ENCODE results near the gene CCDC40.
A peak's percentile ranks its signal among the peaks of the same experiment; 100 is the strongest.
"Not testable (repeated sequence)": the region's sequence is repeated elsewhere in the genome, so short reads cannot be mapped to it uniquely, and the experiment has no call there.

Gene CCDC40

GRCh38 chr17:80083136-80083661 lies 46.8 kb downstream of the CCDC40 start:
- Histone ChIP-seq H3K4me2 (peak overlapping the region in 9 of 11 experiments; percentile 1 to 70 (median 36); a peak in 11 of 22 replicates), H3K27me3 (0 out of 22 replicates have a peak, but pooled peaks cover 0 to 5% (median 0%) of the 10 kb centered on the region in 11 experiments)
- no peak for TF ChIP-seq Cebpa-rat (IDR thresholded peaks at IDR 0.05)

GRCh38 chr17:80084773-80085172 lies 48.3 kb downstream of the CCDC40 start:
- Histone ChIP-seq H3K4me1 (peaks cover 9 to 37% (median 29%) of the 10 kb centered on the region in 10 experiments; a peak in 19 of 20 replicates), H3K27me3 (0 out of 22 replicates have a peak, but pooled peaks cover 0 to 5% (median 0%) of the 10 kb centered on the region in 11 experiments), H3K27ac (no peak overlapping the region), H3K9ac (no peak overlapping the region), H3K9me3 (replicated peaks in 1 of 11) (no peaks in the 10 kb centered on the region), H3K36me3 (no peaks in the 10 kb centered on the region), H3K4me2 (peak overlapping the region in 4 of 11 experiments; percentile 11 to 62 (median 18); a peak in 3 of 22 replicates), H4K20me1 (0 out of 22 replicates have a peak, but pooled peaks cover 0 to 6% (median 0%) of the 10 kb centered on the region in 11 experiments), H3K4me3 (no peak overlapping the region)
- TF ChIP-seq Cebpa-rat (IDR thresholded peaks at IDR 0.05) = no peak

More at GRCh38 chr17:80083136-80083661, 46.8 kb downstream of the CCDC40 start:
- no peak overlapping the region for H3K4me3 ChIP-seq
- no peaks in the 10 kb centered on the region for H3K9me3 ChIP-seq (replicated peaks in 1 of 11)
- H4K20me1 ChIP-seq = 0 out of 22 replicates have a peak, but pooled peaks cover 0 to 6% (median 0%) of the 10 kb centered on the region in 11 experiments
- no peak overlapping the region for H3K27ac ChIP-seq
- H3K4me1 ChIP-seq = peaks cover 9 to 37% (median 29%) of the 10 kb centered on the region in 10 experiments; a peak in 19 of 20 replicates
- no peak overlapping the region for H3K9ac ChIP-seq
- no peaks in the 10 kb centered on the region for H3K36me3 ChIP-seq

GRCh38 chr17:80086081-80086480 lies 49.6 kb downstream of the CCDC40 start:
- Histone ChIP-seq H3K9ac (no peak overlapping the region; a peak in 1 of 22 replicates), H4K20me1 (0 out of 22 replicates have a peak, but pooled peaks cover 0 to 6% (median 0%) of the 10 kb centered on the region in 11 experiments), H3K4me3 (no peak overlapping the region), H3K9me3 (replicated peaks in 1 of 11) (no peaks in the 10 kb centered on the region), H3K36me3 (no peaks in the 10 kb centered on the region), H3K4me1 (peaks cover 14 to 37% (median 29%) of the 10 kb centered on the region in 10 experiments), H3K27me3 (0 out of 22 replicates have a peak, but pooled peaks cover 0 to 5% (median 0%) of the 10 kb centered on the region in 11 experiments), H3K4me2 (peak overlapping the region; percentile 35 to 67 (median 54); a peak in 21 of 22 replicates), H3K27ac (no peak overlapping the region)
- no peak for TF ChIP-seq Cebpa-rat (IDR thresholded peaks at IDR 0.05)

- Histone ChIP-seq H3K36me3 (no peaks in the 10 kb centered on the region), H3K9ac (no peak overlapping the region), H3K27me3 (0 out of 22 replicates have a peak, but pooled peaks cover 0 to 5% (median 0%) of the 10 kb centered on the region in 11 experiments), H3K27ac (no peak overlapping the region), H3K4me1 (peaks cover 20 to 39% (median 32%) of the 10 kb centered on the region in 10 experiments), H3K4me3 (no peak overlapping the region), H3K4me2 (peak overlapping the region in 3 of 11 experiments; percentile 47 to 67 (median 64); a peak in 2 of 22 replicates), H3K9me3 (replicated peaks in 1 of 11) (no peaks in the 10 kb centered on the region), H4K20me1 (0 out of 22 replicates have a peak, but pooled peaks cover 0 to 6% (median 0%) of the 10 kb centered on the region in 11 experiments)
- no peak for TF ChIP-seq Cebpa-rat (IDR thresholded peaks at IDR 0.05)
These were observed 50.2 kb downstream of the CCDC40 start for GRCh38 chr17:80086616-80087015.

- no peak overlapping the region for H3K27ac ChIP-seq
- H3K4me1 ChIP-seq = peaks cover 29 to 45% (median 37%) of the 10 kb centered on the region in 10 experiments
- no peaks in the 10 kb centered on the region for H3K36me3 ChIP-seq
- 0 out of 22 replicates have a peak, but pooled peaks cover 0 to 6% (median 0%) of the 10 kb centered on the region in 11 experiments for H4K20me1 ChIP-seq
- H3K9me3 ChIP-seq (replicated peaks in 1 of 11) = no peaks in the 10 kb centered on the region
- H3K9ac ChIP-seq = no peak overlapping the region
- H3K4me3 ChIP-seq = no peak overlapping the region
- H3K4me2 ChIP-seq = no peak overlapping the region
- TF ChIP-seq Cebpa-rat (IDR thresholded peaks at IDR 0.05) = no peak
- H3K27me3 ChIP-seq = 0 out of 22 replicates have a peak, but pooled peaks cover 0 to 5% (median 0%) of the 10 kb centered on the region in 11 experiments
These were observed 51.2 kb downstream of the CCDC40 start for GRCh38 chr17:80087346-80088265.

- 0 out of 22 replicates have a peak, but pooled peaks cover 0 to 5% (median 0%) of the 10 kb centered on the region in 11 experiments for H3K27me3 ChIP-seq
These were observed 53.3 kb downstream of the CCDC40 start for GRCh38 chr17:80089762-80090161.

GRCh38 chr17:80090164-80090563 lies 53.7 kb downstream of the CCDC40 start:
- Histone ChIP-seq H3K4me1 (peaks cover 10 to 55% (median 31%) of the 10 kb centered on the region in 10 experiments; a peak in 19 of 20 replicates), H3K4me2 (peak overlapping the region in 1 of 11 experiments; percentile 85; a peak in 1 of 22 replicates)
- not testable (repeated sequence) for H3K4me3 ChIP-seq; H3K9me3 ChIP-seq (replicated peaks in 1 of 11); H3K9ac ChIP-seq; H3K27ac ChIP-seq; H3K36me3 ChIP-seq; H4K20me1 ChIP-seq; H3K27me3 ChIP-seq

More at GRCh38 chr17:80089762-80090161, 53.3 kb downstream of the CCDC40 start:
- no peaks in the 10 kb centered on the region for H3K9me3 ChIP-seq (replicated peaks in 1 of 11)
- no peak overlapping the region for H3K9ac ChIP-seq
- H3K4me3 ChIP-seq = no peak overlapping the region
- no peaks in the 10 kb centered on the region for H3K36me3 ChIP-seq
- H3K4me1 ChIP-seq = peaks cover 10 to 57% (median 31%) of the 10 kb centered on the region in 10 experiments; a peak in 19 of 20 replicates
- no peak for TF ChIP-seq Cebpa-rat (IDR thresholded peaks at IDR 0.05)
- H3K4me2 ChIP-seq = no peak overlapping the region
- no peak overlapping the region for H3K27ac ChIP-seq
- 0 out of 22 replicates have a peak, but pooled peaks cover 0 to 6% (median 0%) of the 10 kb centered on the region in 11 experiments for H4K20me1 ChIP-seq

GRCh38 chr17:80091376-80091775 lies 54.9 kb downstream of the CCDC40 start:
- Histone ChIP-seq H3K36me3 (no peaks in the 10 kb centered on the region), H3K27me3 (0 out of 22 replicates have a peak, but pooled peaks cover 0 to under 1% (median 0%) of the 10 kb centered on the region in 11 experiments), H3K4me3 (no peak overlapping the region), H3K27ac (peak overlapping the region in 4 of 11 experiments; percentile 76 to 89 (median 80); a peak in 7 of 22 replicates), H3K9ac (peak overlapping the region in 1 of 11 experiments; percentile 72; a peak in 2 of 22 replicates), H3K9me3 (replicated peaks in 1 of 11) (no peaks in the 10 kb centered on the region), H3K4me1 (peaks cover 0 to 45% (median 20%) of the 10 kb centered on the region in 10 experiments; a peak in 14 of 20 replicates), H4K20me1 (0 out of 22 replicates have a peak, but pooled peaks cover 0 to 5% (median 0%) of the 10 kb centered on the region in 11 experiments), H3K4me2 (peak overlapping the region in 4 of 11 experiments; percentile 73 to 85 (median 77); a peak in 6 of 22 replicates)
- TF ChIP-seq Cebpa-rat (IDR thresholded peaks at IDR 0.05) = no peak

All from BLaER1 treated with 17β-estradiol and CSF1 and Interleukin-3, amounts not matched to agents 10 nM and 100 nM (cell line).